Vagina (tissue), 2 donors: ENCODE data around the gene OR2F2. TPM values are rescaled to one million over a fixed set of nuclear protein-coding genes. Genes with fewer than 3 reads are reported as not detected.

ENCODE experiments used
- DNase-seq, 2 donors: peaks; one replicate each; pipeline ENCODE4 v3.0.0-alpha.2; 2017; ENCODE audit errors: extremely low spot score in 2 of 2
- H3K27ac ChIP-seq: fragments of 200-600 bp; sonication (generic); one replicate; pipeline ENCODE4 v1.5.1; 2019
- H3K27me3 ChIP-seq: fragments of 200-600 bp; sonication (generic); one replicate; pipeline ENCODE4 v1.5.1; 2019
- H3K36me3 ChIP-seq, 2 donors: fragments of 200-600 bp; sonication (generic); one replicate each; pipeline ENCODE4 v1.5.1; 2017 to 2019
- H3K4me1 ChIP-seq: fragments of 200-600 bp; sonication (generic); one replicate; pipeline ENCODE4 v1.5.1; 2019
- H3K4me3 ChIP-seq, 2 donors: fragments of 200-600 bp; sonication (generic); 1 replicate in 1 of 2; 2 replicates in 1 of 2; pipeline ENCODE4 v1.5.1; 2016 to 2019
- H3K9me3 ChIP-seq: fragments of 200-600 bp; sonication (generic); one replicate; pipeline ENCODE4 v1.5.1; 2019
- CTCF ChIP-seq, 3 experiments: fragments of 450-650 bp in 2 of 3; fragments of 200-600 bp in 1 of 3; sonication (generic) in 1 of 3; IDR thresholded peaks; one replicate each; pipeline ENCODE4 v1.5.1; 2017 to 2019; ENCODE audit warnings: antibody characterized with exemption in 3 of 3, mild to moderate bottlenecking in 2 of 3, moderate library complexity in 2 of 3
- POLR2A ChIP-seq, 2 donors: fragments of 450-650 bp; IDR thresholded peaks; one replicate each; pipeline ENCODE4 v1.6.1; 2017; ENCODE audit warnings: antibody characterized with exemption in 2 of 2, mild to moderate bottlenecking in 2 of 2, moderate library complexity in 2 of 2
- POLR2AphosphoS5 ChIP-seq, 2 donors: sonication (generic); formaldehyde crosslinking; IDR thresholded peaks; one replicate each; pipeline ENCODE4 v1.9.0; 2017; ENCODE audit warnings: antibody characterized with exemption in 2 of 2, mild to moderate bottlenecking in 2 of 2, low read depth in 1 of 2; ENCODE audit not compliant: insufficient read depth in 1 of 2
- intact Hi-C: fragments of 100-400 bp; cut with DNase I; formaldehyde crosslinking; loops from one replicate; pipeline ENCODE4 v1.15.1; 2023
- total RNA-seq: library from RNA; depleted of rRNA; stranded (reverse); fragments of >200 nt; gene quantifications from one replicate; pipeline ENCODE4 v1.2.3, GENCODE V29; 2016

Gene OR2F2
- total RNA-seq, 1 donor from 2014 or later: not detected

GRCh38 chr7:143910473-143911248, 24.4 kb upstream of the OR2F2 start:
- no peak for DNase-seq
- Histone ChIP-seq H3K36me3 (no peaks in the 10 kb centered on the region), H3K27me3 (no peaks in the 10 kb centered on the region), H3K9me3 (no peaks in the 10 kb centered on the region), H3K27ac (no peak overlapping the region), H3K4me3 (no peak overlapping the region), H3K4me1 (no peaks in the 10 kb centered on the region)
- TF ChIP-seq POLR2A (IDR thresholded peaks at IDR 0.05): no peak
- intact Hi-C loops: no loop called here

- no peaks in the 10 kb centered on the region for H3K36me3 ChIP-seq
- intact Hi-C loops: no loop called here
- no peaks in the 10 kb centered on the region for H3K4me1 ChIP-seq
- H3K9me3 ChIP-seq: no peaks in the 10 kb centered on the region
- no peak for DNase-seq
- no peak overlapping the region for H3K27ac ChIP-seq
- no peaks in the 10 kb centered on the region for H3K27me3 ChIP-seq
- no peak overlapping the region for H3K4me3 ChIP-seq
- TF ChIP-seq POLR2AphosphoS5 (IDR thresholded peaks at IDR 0.05; ENCODE audit: insufficient read depth in 1 of 2, low read depth in 1 of 2) (no peak), POLR2A (IDR thresholded peaks at IDR 0.05) (no peak), CTCF (IDR thresholded peaks at IDR 0.05) (no peak)
Measured at GRCh38 chr7:143913945-143914615, 21.0 kb upstream of the OR2F2 start.

GRCh38 chr7:143914938-143915652, 19.9 kb upstream of the OR2F2 start:
- H3K4me3 ChIP-seq: no peak overlapping the region

GRCh38 chr7:143924851-143925250, 10.2 kb upstream of the OR2F2 start:
- TF ChIP-seq POLR2AphosphoS5 (IDR thresholded peaks at IDR 0.05; ENCODE audit: insufficient read depth in 1 of 2, low read depth in 1 of 2): no peak
- no peak for TF ChIP-seq POLR2A (IDR thresholded peaks at IDR 0.05)
- no peak for TF ChIP-seq CTCF (IDR thresholded peaks at IDR 0.05)
- intact Hi-C loops: no loop called here
- H3K27ac ChIP-seq: no peak overlapping the region
- no peak overlapping the region for H3K4me3 ChIP-seq
- H3K27me3 ChIP-seq: no peaks in the 10 kb centered on the region
- DNase-seq: no peak
- H3K4me1 ChIP-seq: no peaks in the 10 kb centered on the region
- H3K36me3 ChIP-seq: no peaks in the 10 kb centered on the region
- H3K9me3 ChIP-seq: no peaks in the 10 kb centered on the region

More at GRCh38 chr7:143914938-143915652, 19.9 kb upstream of the OR2F2 start:
- no peaks in the 10 kb centered on the region for H3K27me3 ChIP-seq
- no peaks in the 10 kb centered on the region for H3K36me3 ChIP-seq
- intact Hi-C loops: no loop called here
- DNase-seq: no peak
- H3K27ac ChIP-seq: no peak overlapping the region
- no peaks in the 10 kb centered on the region for H3K9me3 ChIP-seq
- H3K4me1 ChIP-seq: no peaks in the 10 kb centered on the region
- TF ChIP-seq POLR2AphosphoS5 (IDR thresholded peaks at IDR 0.05; ENCODE audit: insufficient read depth in 1 of 2, low read depth in 1 of 2) (no peak), CTCF (IDR thresholded peaks at IDR 0.05) (no peak), POLR2A (IDR thresholded peaks at IDR 0.05) (no peak)

- Histone ChIP-seq H3K27me3 (no peaks in the 10 kb centered on the region), H3K9me3 (no peaks in the 10 kb centered on the region), H3K36me3 (no peaks in the 10 kb centered on the region), H3K27ac (no peak overlapping the region), H3K4me3 (no peak overlapping the region), H3K4me1 (no peaks in the 10 kb centered on the region)
- no peak for TF ChIP-seq POLR2AphosphoS5 (IDR thresholded peaks at IDR 0.05; ENCODE audit: insufficient read depth in 1 of 2, low read depth in 1 of 2)
- TF ChIP-seq CTCF (IDR thresholded peaks at IDR 0.05): no peak
- TF ChIP-seq POLR2A (IDR thresholded peaks at IDR 0.05): no peak
- intact Hi-C loops: no loop called here
- DNase-seq: no peak
Measured at GRCh38 chr7:143929224-143929920, 5.7 kb upstream of the OR2F2 start.
